HG03565 (cell line): ENCODE data around the gene CDKN1C.
A peak's percentile ranks its signal among the peaks of the same experiment; 100 is the strongest.
"Not testable (repeated sequence)": the region's sequence is repeated elsewhere in the genome, so short reads cannot be mapped to it uniquely, and the experiment has no call there.

ENCODE experiments used
- ATAC-seq: cut with Tn5 transposase; IDR thresholded peaks from one replicate; pipeline ENCODE4 v1.9.1; 2021; ENCODE audit warnings: mild to moderate bottlenecking, moderate library complexity; ENCODE audit not compliant: unreplicated experiment

Gene CDKN1C

GRCh38 chr11:2909133-2909902 is 23.7 kb upstream of the CDKN1C start:
- ATAC-seq: no peak

GRCh38 chr11:2908130-2908529 is 22.6 kb upstream of the CDKN1C start:
- ATAC-seq: no peak

- ATAC-seq: not testable (repeated sequence)
Measured at GRCh38 chr11:2905299-2905698, 19.7 kb upstream of the CDKN1C start.

GRCh38 chr11:2904153-2905052 is 18.8 kb upstream of the CDKN1C start:
- ATAC-seq: no peak

- no peak for ATAC-seq
Measured at GRCh38 chr11:2903672-2904011, 18.1 kb upstream of the CDKN1C start.

- no peak for ATAC-seq
Measured at GRCh38 chr11:2902784-2903671, 17.5 kb upstream of the CDKN1C start.

GRCh38 chr11:2901854-2902783 is 16.5 kb upstream of the CDKN1C start:
- ATAC-seq: peak; percentile 80

GRCh38 chr11:2901196-2901796 is 15.7 kb upstream of the CDKN1C start:
- ATAC-seq: no peak

- ATAC-seq: no peak
Measured at GRCh38 chr11:2899080-2899783, 13.7 kb upstream of the CDKN1C start.

- ATAC-seq: no peak
Measured at GRCh38 chr11:2898366-2899079, 12.9 kb upstream of the CDKN1C start.

- no peak for ATAC-seq
Measured at GRCh38 chr11:2897048-2897447, 11.5 kb upstream of the CDKN1C start.

GRCh38 chr11:2896047-2896446 is 10.5 kb upstream of the CDKN1C start:
- no peak for ATAC-seq

- ATAC-seq: no peak
Measured at GRCh38 chr11:2893935-2894334, 8.4 kb upstream of the CDKN1C start.

- ATAC-seq: no peak
Measured at GRCh38 chr11:2892967-2893528, 7.5 kb upstream of the CDKN1C start.

GRCh38 chr11:2892215-2892966 is 6.8 kb upstream of the CDKN1C start:
- ATAC-seq: no peak

GRCh38 chr11:2891326-2892214 is 6.0 kb upstream of the CDKN1C start:
- no peak for ATAC-seq
